ENCODE data around the gene TMEM107.
A peak's percentile ranks its signal among the peaks of the same experiment; 100 is the strongest.

The TMEM107 gene

DNA sequence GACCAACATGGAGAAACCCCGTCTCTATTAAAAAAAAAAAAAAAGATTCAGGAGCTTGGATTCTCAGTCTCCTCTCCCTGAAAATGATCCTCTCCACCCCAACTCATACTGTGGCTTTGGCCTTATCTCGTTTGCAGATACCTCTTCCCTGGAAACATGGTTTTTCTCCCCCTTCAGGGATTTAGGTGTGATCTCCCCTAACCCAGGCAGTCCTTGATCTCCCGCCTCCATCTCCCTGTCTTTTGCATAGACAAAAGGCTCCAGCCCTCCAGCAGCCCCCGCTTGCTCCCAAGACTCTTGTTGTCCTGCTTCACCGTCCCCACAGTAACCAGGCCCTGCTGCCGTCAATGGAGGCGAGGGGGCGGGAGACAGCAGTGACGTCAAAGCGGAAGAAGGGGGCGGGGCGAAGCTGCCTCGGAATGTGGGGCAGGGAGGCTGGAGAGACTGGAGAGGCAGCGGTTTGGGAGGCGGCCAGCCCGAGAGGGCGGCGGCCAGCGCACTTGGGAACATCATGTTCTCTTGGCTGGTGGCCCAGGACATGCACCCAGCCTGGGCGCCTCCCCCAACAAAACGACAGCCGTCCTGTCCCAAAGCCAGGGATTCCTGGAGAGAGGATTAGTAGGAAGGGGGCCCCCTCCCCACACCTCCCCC, 22.1 kb downstream of the TMEM107 start:
- peaks cover 44% of the 10 kb centered on the region for H3K4me1 ChIP-seq
- no peaks in the 10 kb centered on the region for H3K9me3 ChIP-seq
- in situ Hi-C loops (cut with MboI; ENCODE audit: low sequenced_read_pairs), result loop anchor here (25.0 kb wide), 1 partner anchor 917 kb away; the partner anchor contains the start of genes DVL2, GABARAP and PHF23
- H3K36me3 ChIP-seq (replicated peaks), result peaks cover 25% of the 10 kb centered on the region
- peak; percentile 86 to 99 for DNase-seq (ENCODE audit: low spot score in 2 of 2)
- peak overlapping the region; percentile 15 for H3K4me3 ChIP-seq
- H3K27me3 ChIP-seq (ENCODE audit: low read depth), result no peaks in the 10 kb centered on the region

DNA sequence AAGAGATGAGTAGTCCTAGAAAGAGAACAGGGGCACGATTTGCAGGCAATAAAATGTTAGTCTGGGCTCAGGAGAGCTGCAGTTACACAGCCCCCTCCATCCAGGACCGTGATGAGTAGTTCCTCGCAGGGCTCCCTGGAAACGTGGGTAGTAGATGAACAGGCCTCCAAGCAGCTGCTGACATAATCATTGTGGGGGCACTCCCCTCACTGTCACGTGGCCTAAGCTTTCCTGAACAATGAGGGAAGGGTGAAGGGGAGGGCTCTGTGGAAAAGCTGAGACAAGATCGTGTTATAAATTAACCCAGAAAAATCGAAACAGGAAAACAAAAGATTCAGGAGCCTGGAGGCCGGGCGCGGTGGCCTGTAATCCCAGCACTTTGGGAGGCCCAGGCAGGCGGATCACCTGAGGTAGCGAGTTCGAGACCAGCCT, 22.6 kb downstream of the TMEM107 start:
- Histone ChIP-seq H3K4me1 (peaks cover 44% of the 10 kb centered on the region), H3K4me3 (no peak overlapping the region; the same call in 1 of the 2 replicates), H3K9me3 (no peaks in the 10 kb centered on the region), H3K36me3 (replicated peaks) (peaks cover 27% of the 10 kb centered on the region), H3K27me3 (ENCODE audit: low read depth) (no peaks in the 10 kb centered on the region)
- DNase-seq (ENCODE audit: low spot score in 2 of 2), result peak; percentile 73 to 80
- in situ Hi-C loops (cut with MboI; ENCODE audit: low sequenced_read_pairs), result loop anchor here (25.0 kb wide), 1 partner anchor 916 kb away; the partner anchor contains the start of genes DVL2, GABARAP and PHF23

DNA sequence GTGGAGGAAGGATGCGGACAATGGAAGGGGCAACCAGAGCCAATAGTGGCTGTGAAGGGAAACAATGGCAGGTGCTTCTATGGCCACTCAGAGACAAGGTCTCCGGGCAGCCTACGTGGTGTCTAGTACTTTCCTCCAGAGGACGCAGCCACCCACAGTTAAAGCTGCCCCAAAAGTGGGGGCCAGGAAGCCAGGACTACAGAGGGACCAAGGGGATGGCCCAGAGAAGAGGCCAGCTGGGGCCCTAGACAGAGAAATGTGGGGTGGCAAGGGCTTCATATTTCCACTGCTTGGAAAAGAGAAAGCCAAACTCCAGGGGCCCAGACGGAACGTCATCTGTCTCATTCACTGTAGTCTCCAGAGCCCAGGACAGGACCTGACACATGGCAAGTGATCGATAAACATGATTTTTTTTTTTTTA, 23.1 kb downstream of the TMEM107 start:
- Histone ChIP-seq H3K4me1 (peaks cover 44% of the 10 kb centered on the region), H3K4me3 (no peak overlapping the region), H3K9me3 (no peaks in the 10 kb centered on the region), H3K36me3 (replicated peaks) (peaks cover 27% of the 10 kb centered on the region), H3K27me3 (ENCODE audit: low read depth) (no peaks in the 10 kb centered on the region)
- in situ Hi-C loops (cut with MboI; ENCODE audit: low sequenced_read_pairs), result loop anchor here (25.0 kb wide), 1 partner anchor 916 kb away; the partner anchor contains the start of genes DVL2, GABARAP and PHF23
- DNase-seq (ENCODE audit: low spot score in 2 of 2), result no peak

DNA sequence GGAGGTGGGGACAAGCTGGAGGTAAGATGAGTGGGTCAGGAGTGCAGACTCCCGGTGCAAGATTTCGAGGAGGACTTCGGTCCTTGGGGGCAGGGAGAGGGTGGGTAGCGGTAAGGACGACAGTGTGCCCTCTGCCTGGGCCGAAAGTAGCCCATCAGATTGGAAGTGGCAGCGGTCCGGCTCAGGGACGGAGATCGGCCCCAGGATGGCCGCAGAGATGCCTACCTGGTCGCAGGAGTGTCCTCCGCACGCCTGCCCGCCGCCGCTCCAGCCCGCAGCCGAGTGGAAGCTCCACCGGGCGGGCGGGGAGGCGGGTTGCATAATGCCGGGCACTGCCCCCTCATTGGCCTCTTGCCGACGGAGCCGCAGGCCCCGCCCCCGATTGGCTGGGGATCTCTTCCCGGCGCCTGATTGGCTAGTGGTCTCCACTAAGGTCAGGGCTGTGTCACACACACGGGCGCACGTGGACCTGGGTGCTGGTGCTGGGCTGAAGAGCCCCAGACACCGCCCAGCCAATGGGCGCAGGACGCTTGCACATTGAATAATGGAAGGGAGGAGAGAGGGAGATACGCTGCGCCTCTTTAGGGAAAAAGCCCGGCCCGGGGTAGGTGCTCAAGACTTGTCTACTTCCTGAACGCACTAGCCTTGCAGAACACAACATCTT, 23.9 kb downstream of the TMEM107 start, which contains the start of gene PER1:
Gene PER1 (minus strand): TSS at position 293 of the 664 bp plus-strand sequence. CDS start 1,698 bp downstream, outside the sequence.
- in situ Hi-C loops (cut with MboI; ENCODE audit: low sequenced_read_pairs), result loop anchor here (25.0 kb wide), 1 partner anchor 915 kb away; the partner anchor contains the start of genes DVL2, GABARAP and PHF23
- H3K27me3 ChIP-seq (ENCODE audit: low read depth), result no peaks in the 10 kb centered on the region
- H3K9me3 ChIP-seq, result no peaks in the 10 kb centered on the region
- DNase-seq (ENCODE audit: low spot score in 2 of 2), result peak; percentile 90 to 99
- peak within 1 kb of the TSS; percentile 59 for H3K4me3 ChIP-seq
- peaks cover 44% of the 10 kb centered on the region for H3K4me1 ChIP-seq
- peaks cover 31% of the 10 kb centered on the region for H3K36me3 ChIP-seq (replicated peaks)

GRCh38 chr17:8151641-8152111, 24.5 kb downstream of the TMEM107 start:
- Histone ChIP-seq H3K9me3 (no peaks in the 10 kb centered on the region), H3K27me3 (ENCODE audit: low read depth) (no peaks in the 10 kb centered on the region), H3K4me3 (peak overlapping the region; percentile 59), H3K4me1 (peaks cover 42% of the 10 kb centered on the region), H3K36me3 (replicated peaks) (peaks cover 36% of the 10 kb centered on the region)
- peak in 1 of 2 experiments; percentile 56 for DNase-seq (ENCODE audit: low spot score in 2 of 2)
- in situ Hi-C loops (cut with MboI; ENCODE audit: low sequenced_read_pairs), result loop anchor here (25.0 kb wide), 1 partner anchor 914 kb away; the partner anchor contains the start of genes DVL2, GABARAP and PHF23

GRCh38 chr17:8151120-8151640, 25.0 kb downstream of the TMEM107 start:
- peaks cover 42% of the 10 kb centered on the region for H3K4me1 ChIP-seq
- no peaks in the 10 kb centered on the region for H3K9me3 ChIP-seq
- DNase-seq (ENCODE audit: low spot score in 2 of 2), result peak in 1 of 2 experiments; percentile 84
- H3K27me3 ChIP-seq (ENCODE audit: low read depth), result no peaks in the 10 kb centered on the region
- in situ Hi-C loops (cut with MboI; ENCODE audit: low sequenced_read_pairs), result loop anchor here (25.0 kb wide), 1 partner anchor 914 kb away; the partner anchor contains the start of genes DVL2, GABARAP and PHF23
- H3K36me3 ChIP-seq (replicated peaks), result peaks cover 41% of the 10 kb centered on the region
- peak overlapping the region; percentile 59 for H3K4me3 ChIP-seq

DNA sequence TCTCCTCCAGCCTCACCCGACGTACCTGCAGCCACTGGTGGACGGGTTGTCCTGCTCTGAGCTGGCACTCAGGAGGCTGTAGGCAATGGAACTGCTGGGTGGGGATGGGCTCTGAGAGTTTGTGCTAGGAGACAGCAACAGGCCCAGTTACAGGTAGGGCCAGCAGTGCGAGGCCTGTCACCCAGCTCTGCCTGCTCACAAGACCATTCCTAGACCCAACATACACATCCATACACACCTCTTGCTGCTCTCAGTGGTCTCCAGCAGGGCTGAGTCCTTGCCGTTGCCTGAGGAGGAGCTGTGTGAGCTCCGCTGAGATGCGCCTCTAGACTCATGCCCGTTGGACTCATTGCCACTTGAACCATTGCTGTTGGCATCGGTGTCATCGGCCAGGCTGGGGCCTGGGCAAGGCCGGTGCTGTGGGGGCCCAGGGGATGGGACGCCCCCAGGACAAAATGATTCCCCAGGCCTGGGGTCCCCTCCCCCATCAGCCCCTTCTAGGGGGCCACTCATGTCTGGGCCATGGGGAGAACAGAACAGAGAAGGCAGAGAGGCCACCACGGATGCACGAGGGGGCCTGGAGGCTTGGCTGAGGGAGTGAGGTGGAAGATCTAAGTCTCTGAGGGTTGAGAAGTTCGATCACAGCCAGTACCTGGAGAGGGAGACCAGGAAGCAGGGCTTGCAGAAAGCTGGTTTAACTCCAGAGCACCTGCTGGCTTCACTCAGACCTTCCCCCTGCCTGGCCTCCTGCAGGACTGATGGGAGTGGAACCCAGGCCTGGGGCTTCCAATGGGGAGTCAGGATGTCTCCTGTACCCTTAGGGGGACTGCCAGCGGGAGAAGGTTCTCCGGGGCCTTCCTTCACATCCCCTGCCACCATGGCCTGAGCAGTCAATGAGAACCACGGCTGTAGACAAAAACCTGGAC, 25.7 kb downstream of the TMEM107 start:
- Histone ChIP-seq H3K27me3 (ENCODE audit: low read depth) (no peaks in the 10 kb centered on the region), H3K4me1 (peaks cover 35% of the 10 kb centered on the region), H3K36me3 (replicated peaks) (peaks cover 47% of the 10 kb centered on the region), H3K9me3 (no peaks in the 10 kb centered on the region), H3K4me3 (peak overlapping the region; percentile 59)
- no peak for DNase-seq (ENCODE audit: low spot score in 2 of 2)
- in situ Hi-C loops (cut with MboI; ENCODE audit: low sequenced_read_pairs), result loop anchor here (25.0 kb wide), 1 partner anchor 913 kb away; the partner anchor contains the start of genes DVL2, GABARAP and PHF23

DNA sequence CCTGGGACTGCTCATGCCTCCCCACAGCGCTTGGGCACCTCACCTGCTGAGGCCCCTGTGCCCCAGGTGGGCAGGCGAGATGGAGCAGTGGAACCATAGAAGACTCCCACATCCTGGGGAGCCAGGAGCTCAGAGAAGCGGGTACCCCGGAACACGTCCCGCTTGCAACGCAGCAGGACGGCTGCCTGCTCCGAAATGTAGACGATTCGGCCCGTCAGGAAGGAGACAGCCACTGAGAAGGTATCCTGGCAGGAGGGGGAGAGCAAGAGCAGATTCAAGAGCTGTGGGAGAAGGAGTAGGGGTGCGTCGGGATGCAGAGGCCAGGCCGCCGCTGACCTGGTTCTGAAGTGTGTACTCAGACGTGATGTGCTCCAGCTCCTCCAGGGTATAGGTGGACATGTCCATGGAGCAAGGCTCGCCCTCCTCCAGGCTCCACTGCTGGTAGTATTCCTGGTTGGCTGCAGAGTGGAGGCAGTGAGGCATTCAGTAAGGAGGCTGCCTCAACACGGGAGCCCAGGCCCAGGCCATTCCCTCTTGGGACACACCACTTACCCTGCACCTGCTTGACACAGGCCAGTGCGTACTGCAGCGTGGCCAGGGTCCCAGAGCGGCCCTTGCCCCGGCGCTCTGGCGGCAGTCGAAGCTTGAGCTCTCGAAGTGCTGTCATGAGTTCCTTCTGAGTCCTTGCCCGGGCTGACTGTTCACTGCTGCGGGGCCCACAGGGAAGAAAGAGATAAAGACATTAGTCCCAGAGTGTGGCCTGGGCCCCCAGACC, 26.6 kb downstream of the TMEM107 start:
- Histone ChIP-seq H3K36me3 (replicated peaks) (peaks cover 48% of the 10 kb centered on the region), H3K27me3 (ENCODE audit: low read depth) (no peaks in the 10 kb centered on the region), H3K9me3 (no peaks in the 10 kb centered on the region), H3K4me1 (peaks cover 29% of the 10 kb centered on the region), H3K4me3 (no peak overlapping the region)
- no peak for DNase-seq (ENCODE audit: low spot score in 2 of 2)
- in situ Hi-C loops (cut with MboI; ENCODE audit: low sequenced_read_pairs), result loop anchor here (25.0 kb wide), 1 partner anchor 912 kb away; the partner anchor contains the start of genes DVL2, GABARAP and PHF23

- Histone ChIP-seq H3K4me3 (no peak overlapping the region), H3K4me1 (peaks cover 18% of the 10 kb centered on the region), H3K9me3 (no peaks in the 10 kb centered on the region), H3K36me3 (replicated peaks) (peaks cover 57% of the 10 kb centered on the region), H3K27me3 (ENCODE audit: low read depth) (no peaks in the 10 kb centered on the region)
- in situ Hi-C loops (cut with MboI; ENCODE audit: low sequenced_read_pairs), result no loop called here
- DNase-seq (ENCODE audit: low spot score in 2 of 2), result no peak
These were observed 27.6 kb downstream of the TMEM107 start for GRCh38 chr17:8148560-8148959.

DNA sequence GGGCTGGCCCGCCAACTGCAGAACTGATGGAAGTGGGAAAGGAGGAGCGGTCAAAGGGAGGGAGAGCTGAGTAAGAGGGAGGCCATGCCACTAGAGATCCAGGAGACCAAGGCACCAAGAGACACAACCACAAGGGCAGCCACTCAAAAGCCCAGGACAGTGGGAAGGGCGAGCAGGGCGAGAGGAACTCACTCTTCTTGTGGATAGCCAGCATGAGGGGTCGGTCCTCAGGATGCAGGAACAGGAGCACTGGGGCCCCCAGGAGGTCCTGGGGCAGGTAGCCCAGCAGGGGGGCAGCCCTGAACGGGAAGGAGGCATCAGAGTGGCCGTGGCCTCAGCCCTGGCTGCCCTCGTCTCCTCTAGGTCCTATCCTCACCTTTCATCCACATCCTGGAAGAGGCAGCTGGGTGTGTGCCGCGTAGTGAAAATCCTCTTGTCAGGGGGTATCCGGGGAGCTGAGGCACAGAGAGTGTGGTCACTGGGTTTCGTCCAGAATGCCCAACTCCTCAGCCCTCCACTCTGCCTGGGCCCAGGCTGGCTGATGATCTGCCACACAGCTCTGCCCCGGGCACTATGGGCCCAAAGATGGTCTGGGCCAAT, 28.3 kb downstream of the TMEM107 start:
- Histone ChIP-seq H3K4me3 (no peak overlapping the region), H3K27me3 (ENCODE audit: low read depth) (no peaks in the 10 kb centered on the region), H3K9me3 (no peaks in the 10 kb centered on the region), H3K4me1 (peaks cover 12% of the 10 kb centered on the region), H3K36me3 (replicated peaks) (peaks cover 57% of the 10 kb centered on the region)
- DNase-seq (ENCODE audit: low spot score in 2 of 2), result no peak
- in situ Hi-C loops (cut with MboI; ENCODE audit: low sequenced_read_pairs), result no loop called here

GRCh38 chr17:8147141-8147804, 28.9 kb downstream of the TMEM107 start:
- no peak overlapping the region for H3K4me3 ChIP-seq
- in situ Hi-C loops (cut with MboI; ENCODE audit: low sequenced_read_pairs), result no loop called here
- peaks cover 63% of the 10 kb centered on the region for H3K36me3 ChIP-seq (replicated peaks)

More at GRCh38 chr17:8147141-8147804, 28.9 kb downstream of the TMEM107 start:
- Histone ChIP-seq H3K27me3 (ENCODE audit: low read depth) (no peaks in the 10 kb centered on the region), H3K4me1 (peaks cover 6% of the 10 kb centered on the region), H3K9me3 (no peaks in the 10 kb centered on the region)
- no peak for DNase-seq (ENCODE audit: low spot score in 2 of 2)

All from HAP-1 (cell line).